Dedifferentiated amniotic fluid mesenchymal stem cell (primary cell): Measurements from ENCODE around the gene UGGT1.
"Not testable (repeated sequence)": the region's sequence is repeated elsewhere in the genome, so short reads cannot be mapped to it uniquely, and the experiment has no call there.

ENCODE experiments used
- DNase-seq: peaks from one replicate; pipeline ENCODE4 v3.0.0-alpha.2; 2016; ENCODE audit errors: extremely low spot score

UGGT1 gene

DNA sequence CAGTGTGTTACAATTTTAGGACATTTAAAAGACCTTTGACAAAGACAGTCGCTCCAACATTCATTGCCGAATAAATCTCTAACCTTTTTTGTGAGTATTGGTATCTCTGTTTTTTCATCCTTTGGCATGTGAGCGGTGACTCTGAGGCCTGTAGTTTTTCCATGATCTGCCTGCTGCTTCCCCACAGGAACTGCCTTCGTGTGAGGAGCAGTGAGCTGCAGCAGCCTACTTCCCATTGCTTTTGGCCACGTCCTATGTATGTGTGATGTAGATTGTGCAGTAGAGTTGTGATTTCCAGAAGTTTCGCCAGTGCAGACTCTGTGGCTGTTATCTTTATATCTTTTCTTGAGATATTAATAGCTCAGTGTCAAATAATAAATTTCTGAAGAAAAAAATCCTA is 79.8 kb downstream of the UGGT1 start:
- no peak for DNase-seq

DNA sequence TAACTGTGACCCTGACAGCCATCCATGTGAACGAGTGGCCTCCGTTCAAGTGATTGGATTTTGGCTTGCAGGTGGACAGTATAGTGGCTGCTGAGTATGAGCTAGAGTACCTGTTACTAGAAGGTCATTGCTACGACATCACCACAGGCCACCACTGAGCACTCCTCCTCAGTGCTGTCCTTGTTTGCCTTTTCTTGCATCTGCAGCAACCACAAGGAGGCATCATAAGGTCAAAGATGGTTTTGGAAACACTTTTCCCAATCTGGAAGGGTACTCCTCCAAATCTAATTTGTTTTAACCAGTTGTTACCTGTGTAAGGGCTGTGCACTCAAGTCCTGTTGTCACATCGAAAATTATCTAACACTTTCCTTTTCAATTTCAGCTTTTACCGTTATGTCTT is 81.2 kb downstream of the UGGT1 start:
- no peak for DNase-seq

DNA sequence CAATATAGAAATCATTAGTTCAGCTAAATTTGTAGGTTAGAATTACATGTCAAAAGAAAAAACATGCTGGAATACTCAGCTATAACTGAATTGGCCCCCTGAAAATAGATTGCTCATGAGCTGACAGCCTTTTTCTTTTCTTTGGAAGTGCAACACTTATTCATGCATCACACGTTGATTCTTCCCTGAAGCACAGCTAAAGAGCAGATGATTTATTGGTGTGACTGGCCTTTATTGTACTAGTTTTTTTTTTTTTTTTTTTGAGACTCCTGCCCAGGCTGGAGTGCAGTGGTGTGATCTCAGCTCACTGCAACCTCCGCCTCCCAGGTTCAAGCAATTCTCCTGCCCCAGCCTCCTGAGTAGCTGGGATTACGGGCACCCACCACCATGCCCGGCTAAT is 83.1 kb downstream of the UGGT1 start:
- DNase-seq, result not testable (repeated sequence)

DNA sequence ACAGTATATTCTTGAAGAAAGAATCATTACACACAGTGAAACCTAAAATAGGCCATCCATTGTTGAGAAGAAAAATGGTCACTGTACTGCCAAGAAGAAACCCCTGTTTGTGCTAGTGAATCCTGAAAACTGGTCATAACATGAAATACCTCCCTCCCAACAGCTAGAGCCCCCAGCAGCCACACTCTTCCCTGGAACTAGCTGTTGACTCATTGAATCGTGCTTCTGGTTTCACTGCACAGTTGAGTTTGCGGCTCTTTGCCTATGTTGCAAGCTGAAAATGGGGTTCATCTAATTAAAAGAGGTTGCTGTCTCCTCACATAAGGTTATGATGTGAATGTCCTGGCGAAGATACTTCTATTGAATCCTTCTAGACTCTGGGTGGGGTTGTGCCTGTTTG is 86.3 kb downstream of the UGGT1 start:
- DNase-seq, result no peak

DNA sequence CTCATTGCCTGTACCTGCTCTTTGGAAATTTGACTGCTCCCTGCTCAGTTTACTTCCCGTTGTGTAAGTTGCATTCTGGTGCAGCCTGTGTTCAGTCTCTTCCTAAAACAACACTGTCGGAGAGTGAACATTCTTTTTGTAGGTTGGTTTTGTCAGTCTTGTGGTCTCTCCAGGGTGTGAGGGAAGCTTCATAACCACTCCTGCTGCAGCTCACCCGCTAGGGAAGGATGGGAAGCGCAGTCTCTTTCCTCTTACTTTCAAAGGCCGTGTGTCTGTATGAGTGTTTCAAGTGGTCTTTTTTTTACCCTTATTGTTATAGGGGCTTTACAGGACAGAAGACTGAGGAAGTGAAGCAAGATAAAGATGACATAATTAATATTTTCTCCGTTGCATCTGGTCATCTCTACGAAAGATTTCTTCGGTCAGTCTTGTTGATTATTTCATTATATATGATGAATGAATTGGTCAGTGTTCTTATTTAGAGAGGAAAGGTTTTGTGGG is 87.2 kb downstream of the UGGT1 start:
- DNase-seq, result no peak

DNA sequence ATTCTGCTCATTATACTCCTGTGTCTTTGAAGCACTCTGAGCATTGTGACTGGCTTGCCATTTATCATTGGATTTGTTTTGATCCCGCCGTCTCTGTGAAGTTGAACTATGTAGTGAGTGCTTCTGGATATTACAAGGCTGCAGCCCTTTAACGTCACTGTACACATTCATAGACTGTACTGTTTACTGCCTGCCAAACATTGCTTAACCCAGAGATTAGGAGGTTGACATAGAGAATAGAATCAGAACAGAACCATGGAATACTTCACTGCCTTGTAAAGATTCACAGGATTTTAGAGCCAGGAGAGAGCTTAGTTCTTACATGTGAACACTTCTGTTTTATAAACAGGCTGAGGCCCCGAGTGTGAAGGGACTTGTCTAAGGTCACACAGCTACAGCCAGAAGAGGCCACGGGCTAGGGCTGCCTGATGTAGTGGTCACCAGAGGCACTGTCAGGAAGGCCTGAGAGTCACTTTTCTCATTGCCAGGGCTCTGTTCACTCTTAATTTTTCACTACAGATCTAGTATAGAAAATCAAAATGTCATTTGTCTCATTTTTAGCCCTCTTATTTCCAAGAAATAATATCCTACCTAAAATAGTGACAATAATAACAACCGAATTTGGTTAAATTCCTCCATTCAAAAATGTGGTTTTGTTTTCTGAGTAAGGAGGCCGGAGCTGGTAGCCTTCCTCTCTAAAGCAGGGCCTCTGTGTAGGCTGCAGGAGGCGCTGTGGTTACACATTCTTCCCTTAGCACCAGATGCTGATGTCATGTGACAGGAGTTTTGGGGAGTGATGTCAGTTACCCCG is 87.9 kb downstream of the UGGT1 start:
- DNase-seq, result peak; percentile 67

DNA sequence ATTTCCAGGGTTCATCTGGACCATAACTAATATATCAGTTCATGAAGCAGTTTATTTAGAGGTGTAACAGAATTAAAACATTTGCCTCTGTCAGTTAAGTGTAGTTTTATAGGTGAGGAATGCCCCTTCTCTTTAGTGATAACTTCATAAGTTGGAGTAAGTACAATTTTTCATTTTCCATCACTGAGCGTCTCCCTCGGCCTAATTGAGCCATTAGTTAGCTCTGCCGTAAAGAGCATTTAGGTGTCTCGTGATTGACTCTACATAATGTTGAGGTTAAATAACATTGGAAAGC is 88.4 kb downstream of the UGGT1 start:
- no peak for DNase-seq

DNA sequence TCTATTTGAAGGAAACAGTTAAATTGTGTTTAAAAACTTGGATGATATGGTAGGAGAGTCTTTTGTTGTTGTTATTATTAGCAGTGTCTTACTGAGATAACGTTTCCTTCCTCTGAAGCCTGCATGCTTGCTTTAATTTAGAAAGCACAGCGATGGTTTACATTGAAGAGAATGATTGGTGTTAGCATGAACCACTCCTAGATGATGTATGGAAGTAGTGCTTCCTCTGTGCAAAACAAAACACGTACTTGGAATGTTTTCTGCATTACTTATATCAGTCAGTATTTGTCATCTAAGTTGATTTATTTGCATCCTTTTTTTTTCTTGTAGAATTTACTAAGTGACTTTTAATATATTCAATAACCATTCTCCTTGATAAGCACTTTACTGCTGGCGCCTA is 89.0 kb downstream of the UGGT1 start:
- DNase-seq, result no peak

DNA sequence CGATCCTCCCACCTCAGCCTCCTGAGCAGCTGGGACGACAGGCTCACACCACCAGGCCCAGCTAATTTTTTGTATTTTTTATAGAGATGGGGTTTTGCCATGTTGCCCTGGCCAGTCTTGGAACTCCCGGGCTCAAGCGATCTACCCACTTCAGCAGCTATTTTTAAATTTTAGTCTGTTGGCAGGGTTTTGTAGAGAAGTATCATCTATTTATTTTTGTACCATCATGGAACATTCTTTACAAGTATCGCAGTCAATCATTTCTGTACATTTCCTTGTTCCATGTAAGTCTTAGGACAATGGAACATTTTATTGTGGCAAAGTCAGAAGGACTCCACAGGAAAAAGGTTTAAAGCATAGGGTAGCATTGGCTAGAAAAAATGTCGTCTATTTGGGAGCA is 94.6 kb downstream of the UGGT1 start:
- DNase-seq, result no peak

DNA sequence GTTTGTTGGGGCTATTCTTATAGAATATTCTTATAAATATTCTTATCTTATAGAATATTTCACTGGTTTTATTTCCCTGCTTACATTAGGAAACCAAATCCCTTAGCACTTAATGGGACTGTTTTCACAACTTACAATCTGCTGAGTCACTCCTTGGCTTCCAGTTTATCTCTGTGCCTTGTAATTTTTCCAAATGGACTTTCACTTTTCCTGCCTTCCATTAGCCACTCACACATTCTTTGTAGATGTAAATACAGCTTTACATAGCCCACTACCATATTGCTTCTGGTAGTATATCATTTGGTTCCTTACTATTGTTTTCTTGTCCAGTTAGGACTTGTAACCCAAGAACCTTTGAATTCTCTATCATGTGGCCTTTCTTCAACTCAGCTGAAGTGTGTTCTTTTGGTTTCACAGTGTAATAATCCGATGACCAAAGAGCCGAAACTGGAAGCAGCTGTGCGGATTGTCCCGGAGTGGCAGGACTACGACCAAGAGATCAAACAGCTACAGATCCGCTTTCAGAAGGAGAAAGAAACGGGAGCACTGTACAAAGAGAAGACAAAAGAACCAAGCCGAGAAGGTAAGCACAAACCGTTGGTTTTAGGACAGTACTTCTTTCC is 96.1 kb downstream of the UGGT1 start:
- peak; percentile 28 for DNase-seq

DNA sequence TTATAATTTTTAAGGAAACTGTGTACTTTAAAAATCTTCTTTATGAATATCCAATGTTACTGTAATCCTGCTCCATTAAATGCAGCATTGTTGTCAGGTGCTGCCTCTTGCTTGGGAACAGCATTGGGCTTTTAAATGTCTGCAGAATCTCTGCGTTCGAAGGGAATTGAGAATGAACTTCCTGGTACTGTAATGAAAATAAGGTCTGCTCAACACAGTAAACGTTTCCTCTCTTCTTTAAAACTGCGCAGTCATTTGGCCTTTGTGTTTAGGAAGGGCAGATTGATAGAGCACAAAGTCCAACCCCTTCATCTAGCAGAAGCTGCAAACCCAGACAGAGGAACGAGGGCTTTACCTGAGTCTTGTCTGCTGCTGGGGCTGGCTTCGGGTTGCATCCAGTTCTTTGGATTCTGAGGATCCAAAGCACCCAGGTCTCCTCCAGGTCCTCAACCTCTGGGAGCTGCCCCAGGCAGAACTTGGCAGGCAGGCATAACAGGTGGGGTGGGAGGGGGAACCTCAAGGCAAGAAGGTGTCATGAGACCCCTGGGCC is 104.5 kb downstream of the UGGT1 start:
- DNase-seq, result no peak

DNA sequence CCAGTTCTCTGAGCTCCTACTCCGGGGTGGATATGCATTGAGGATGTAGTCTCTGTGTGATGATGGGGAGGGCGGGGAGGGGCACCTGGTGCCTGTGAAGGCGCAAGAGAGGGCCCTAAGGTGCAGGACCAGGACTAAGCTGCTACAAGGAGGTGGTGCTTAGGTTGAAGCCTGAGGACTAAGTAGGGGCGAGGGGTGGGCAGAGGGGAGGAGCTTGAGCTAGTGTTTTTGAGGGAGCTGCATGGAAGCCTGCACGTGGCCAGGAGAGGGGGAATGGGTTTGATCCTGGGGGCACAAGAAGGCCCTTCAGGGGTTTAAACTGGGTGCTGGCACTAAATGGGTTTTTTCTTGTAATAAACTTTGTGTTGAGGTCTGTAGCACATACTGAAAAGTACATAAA is 105.0 kb downstream of the UGGT1 start:
- no peak for DNase-seq

DNA sequence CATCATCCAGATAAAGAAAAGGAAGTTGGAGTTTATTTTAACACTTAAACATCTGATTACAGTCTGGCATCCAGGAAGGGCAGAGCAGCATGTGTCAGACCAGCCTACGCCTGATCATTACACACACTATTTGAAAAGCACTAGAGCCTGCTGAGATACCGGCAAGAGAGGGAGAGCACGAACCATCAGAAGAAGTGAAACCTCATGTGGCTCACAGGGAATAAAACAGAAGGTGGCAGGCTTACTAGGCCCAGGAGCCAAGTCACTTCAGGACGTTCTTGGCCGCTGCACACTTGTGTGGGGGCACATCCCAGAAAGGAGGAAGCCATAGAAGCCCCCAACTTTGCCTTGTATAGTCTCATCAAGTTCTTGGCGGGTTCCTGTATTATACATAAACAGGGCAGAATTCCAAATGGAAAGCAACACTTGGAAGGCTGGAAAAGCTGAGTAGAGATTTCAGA is 105.5 kb downstream of the UGGT1 start:
- DNase-seq, result no peak

DNA sequence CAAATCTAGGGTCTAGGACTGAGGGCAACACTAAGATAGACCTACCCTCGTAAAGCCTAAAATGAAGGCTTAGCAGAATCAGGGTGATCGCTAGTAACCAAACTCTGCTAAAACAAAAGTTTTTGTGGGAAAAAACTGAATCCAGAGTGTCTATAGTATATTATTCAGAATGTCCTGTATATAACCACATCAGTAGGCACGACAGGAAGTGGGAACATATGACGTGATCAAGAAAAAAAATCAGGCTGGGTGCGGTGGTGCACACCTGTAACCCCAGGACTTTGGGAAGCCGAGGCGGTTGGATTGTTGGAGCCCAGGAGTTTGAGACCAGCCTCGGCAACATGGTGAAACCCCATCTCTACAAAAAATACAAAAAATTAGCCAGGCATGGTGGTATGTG is 106.1 kb downstream of the UGGT1 start:
- DNase-seq, result no peak

DNA sequence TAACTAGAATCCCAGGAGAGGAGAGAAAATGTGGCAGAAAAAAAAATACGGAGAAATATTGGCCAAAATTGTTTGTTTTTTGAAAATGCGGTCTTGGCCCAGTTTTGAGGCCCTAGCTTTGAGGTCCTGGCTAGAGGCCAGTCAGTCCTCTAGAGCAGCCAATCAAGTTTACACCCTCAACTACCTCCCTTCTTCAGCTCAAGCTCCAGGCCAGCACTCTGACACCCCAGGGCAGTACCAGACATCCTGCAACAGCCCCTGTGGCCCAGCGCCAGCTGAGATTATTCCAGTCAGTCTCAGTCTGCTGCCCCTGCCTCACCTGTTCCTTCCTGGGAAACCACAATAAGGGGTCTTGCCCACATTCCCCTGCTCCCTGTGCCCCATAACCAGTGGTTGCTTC is 107.7 kb downstream of the UGGT1 start:
- no peak for DNase-seq

DNA sequence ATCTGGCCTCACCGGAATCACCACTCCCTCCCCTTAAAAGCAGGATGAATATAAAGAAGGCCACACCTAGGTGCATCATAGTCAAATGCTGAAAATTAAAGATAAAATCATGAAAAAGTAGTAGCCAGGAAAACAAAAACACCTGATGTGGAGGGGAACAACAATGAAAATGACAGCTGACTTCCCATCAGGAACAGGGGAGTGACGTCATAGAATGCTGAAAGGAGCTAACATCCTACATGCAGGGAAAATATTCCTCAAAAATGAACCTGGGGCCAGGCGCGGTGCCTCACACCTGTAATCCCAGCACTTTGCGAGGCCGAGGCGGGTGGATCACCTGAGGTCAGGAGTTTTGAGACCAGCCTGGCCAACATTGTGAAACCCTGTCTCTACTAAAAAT is 108.1 kb downstream of the UGGT1 start:
- DNase-seq, result no peak

DNA sequence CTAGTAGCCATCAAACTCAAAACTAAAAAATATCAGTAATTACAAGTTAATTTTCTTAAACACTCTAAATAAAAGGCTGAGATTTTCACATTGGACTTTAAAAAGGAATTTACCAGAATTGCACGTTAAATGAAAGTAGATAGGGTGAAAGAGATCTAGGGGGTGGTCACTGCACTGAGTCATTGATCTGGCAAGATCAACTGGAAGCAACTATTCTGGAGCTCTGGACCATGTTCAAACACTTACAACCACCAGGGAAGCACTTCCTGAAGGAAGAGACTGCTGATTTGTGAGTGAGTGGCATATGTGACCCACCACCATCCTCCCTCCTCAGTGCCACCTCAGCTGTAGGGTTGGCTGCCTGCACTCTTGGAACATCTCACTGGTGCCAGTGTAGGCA is 111.8 kb downstream of the UGGT1 start:
- no peak for DNase-seq

DNA sequence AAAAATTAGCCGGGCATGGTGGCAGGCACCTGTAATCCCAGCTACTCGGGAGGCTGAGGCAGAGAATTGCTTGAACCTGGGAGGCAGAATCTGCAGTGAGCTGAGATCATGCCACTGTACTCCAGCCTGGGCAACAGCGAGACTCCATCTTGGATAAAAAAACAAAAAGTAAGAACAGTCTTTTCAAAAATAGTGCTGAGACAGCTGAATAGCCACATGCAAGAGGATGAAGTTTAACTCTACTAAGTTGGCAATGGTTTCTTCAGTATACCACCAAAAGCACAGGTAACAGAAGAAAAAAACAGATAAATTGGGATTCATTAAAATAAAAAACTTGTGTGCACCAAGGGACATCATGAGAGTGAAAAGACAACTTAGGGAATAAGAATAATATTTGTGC is 115.2 kb downstream of the UGGT1 start:
- DNase-seq, result no peak

DNA sequence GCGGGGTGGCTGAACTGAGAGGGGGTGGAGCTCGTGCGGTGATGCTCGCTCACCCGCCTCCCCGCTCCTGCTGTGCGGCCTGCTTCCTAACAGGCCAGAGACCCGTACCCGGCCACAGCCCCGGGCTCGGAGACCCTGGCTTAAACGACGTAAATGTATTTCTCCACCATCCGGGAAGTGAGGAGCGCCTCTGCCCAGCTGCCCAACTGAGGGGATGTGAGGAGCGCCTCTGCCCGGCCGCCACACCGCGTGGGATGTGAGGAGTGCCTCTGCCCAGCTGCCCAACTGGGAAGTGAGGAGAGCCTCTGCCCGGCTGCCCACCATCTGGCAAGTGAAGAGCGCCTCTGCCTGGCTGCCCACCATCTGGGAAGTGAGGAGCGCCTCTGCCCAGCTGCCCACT is 117.0 kb downstream of the UGGT1 start:
- no peak for DNase-seq

DNA sequence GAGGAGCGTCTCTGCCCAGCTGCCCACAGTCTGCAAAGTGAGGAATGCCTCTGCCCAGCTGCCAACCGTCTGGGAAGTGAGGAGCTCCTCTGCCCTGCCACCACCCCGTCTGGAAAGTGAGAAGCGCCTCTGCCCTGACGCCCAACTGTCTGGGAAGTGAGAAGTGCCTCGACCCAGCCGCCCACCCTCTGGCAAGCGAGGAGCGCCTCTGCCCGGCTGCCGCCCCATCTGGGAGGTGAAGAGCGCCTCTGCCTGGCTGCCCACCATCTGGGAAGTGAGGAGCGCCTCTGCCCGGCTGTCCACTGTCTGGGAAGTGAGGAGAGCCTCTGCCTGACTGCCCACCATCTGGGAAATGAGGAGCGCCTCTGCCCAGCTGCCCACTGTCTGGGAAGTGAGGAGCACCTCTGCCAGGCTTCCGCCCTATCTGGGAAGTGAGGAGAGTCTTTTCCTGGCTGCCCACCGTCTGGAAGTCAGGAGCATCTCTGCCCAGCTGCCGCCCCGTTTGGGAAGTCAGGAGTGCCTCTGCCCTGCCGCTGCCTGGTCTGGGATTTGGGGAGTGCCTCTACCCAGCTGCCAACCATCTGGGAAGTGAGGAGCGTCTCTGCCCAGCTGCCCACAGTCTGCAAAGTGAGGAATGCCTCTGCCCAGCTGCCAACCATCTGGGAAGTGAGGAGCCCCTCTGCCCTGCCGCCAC is 117.8 kb downstream of the UGGT1 start:
- DNase-seq, result not testable (repeated sequence)

DNA sequence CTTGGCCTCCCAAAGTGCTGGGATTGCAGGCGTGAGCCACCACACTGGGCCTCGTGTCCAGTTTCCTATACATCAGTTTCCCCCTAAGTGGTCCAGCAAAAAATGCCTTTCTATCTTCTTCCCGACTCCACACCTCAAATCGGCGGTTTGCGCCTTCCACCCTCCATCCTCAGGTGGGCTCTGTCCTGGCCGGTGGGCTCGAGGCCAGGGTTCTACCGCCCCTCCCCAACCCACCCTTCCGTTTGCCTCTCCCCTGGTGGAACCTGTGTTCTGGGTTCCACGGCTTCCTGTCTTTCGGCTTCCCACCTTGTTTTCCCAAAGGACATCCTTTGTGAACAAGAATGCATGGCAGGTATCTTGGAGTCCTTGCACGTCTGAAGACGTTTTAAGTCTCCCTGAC is 123.3 kb downstream of the UGGT1 start:
- no peak for DNase-seq

DNA sequence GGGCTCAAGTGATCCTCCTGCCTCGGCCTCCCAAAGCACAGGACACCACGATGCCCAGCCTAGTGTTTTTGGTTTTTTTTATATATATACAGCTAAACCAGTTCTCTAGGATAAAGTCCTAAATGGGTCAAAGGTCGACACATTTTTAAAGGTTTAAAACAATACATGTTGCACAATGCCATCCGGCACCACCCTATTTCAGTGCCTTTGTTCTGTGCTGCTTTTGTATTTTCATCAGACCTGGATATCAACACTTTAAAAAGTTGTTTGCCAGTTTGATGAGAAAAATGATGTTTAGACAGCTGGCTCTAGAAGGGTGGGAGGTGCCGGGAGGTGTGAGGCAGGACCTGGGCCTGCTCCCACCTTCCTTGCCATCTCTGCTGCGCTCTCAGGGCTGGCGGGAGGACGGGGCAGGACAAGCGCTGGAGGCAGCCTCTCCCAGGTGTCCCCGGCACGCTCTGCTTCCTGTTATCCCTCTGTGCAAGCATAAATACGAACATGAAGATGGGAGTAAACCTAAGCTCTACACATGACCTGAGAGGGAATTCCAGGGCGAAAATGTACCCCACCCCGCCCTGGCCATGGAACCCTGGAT is 124.0 kb downstream of the UGGT1 start:
- DNase-seq, result no peak
